BJ (cell line): ENCODE results near the gene GPR39. TPM values are rescaled to one million over a fixed set of nuclear protein-coding genes. Genes with fewer than 3 reads are reported as not detected.

Experiments
- CTCF ChIA-PET: fragments of 350-600 bp; formaldehyde crosslinking; extraction: SDS; loops from one replicate; lab custom pipeline; 2021; ENCODE audit warnings: antibody characterized with exemption, inconsistent platforms; lab: Yijun Ruan, JAX
- POLR2A ChIA-PET: fragments of 300-600 bp; sonication (Branson Sonifier 250); formaldehyde crosslinking; extraction: SDS; loops from one replicate; lab custom pipeline; 2021; ENCODE audit warnings: antibody characterized with exemption; lab: Charles Lee
- DNase-seq: peaks from one replicate; pipeline ENCODE4 v3.0.0-alpha.2; 2011; ENCODE audit warnings: low read depth
- H3K27me3 ChIP-seq: 2 replicates; pipeline ENCODE4 v1.6.0; 2011; ENCODE audit warnings: low read length; ENCODE audit not compliant: control insufficient read depth, insufficient read depth
- H3K36me3 ChIP-seq: 2 replicates; pipeline ENCODE4 v1.5.1; 2011; ENCODE audit warnings: low read length; ENCODE audit not compliant: control insufficient read depth, insufficient read depth
- H3K4me3 ChIP-seq: 2 replicates; pipeline ENCODE4 v1.5.1; 2011; ENCODE audit warnings: low read depth, mild to moderate bottlenecking, control low read depth, low read length
- polyA plus RNA-seq: library from polyadenylated mRNA; depleted of rRNA; stranded (reverse); fragments of >200 nt; gene quantifications from 2 replicates; pipeline ENCODE4 v1.2.3, GENCODE V29; 2011
- TF ChIP-seq, protein P1 (sequence below): IDR thresholded peaks from 2 replicates; pipeline ENCODE4 v1.5.1; 2011; ENCODE audit warnings: low read depth, mild to moderate bottlenecking, control low read depth, inconsistent platforms, low read length, moderate library complexity; ENCODE audit not compliant: insufficient read depth

GPR39 gene
- polyA plus RNA-seq, 1 experiment = 2.3 TPM

DNA sequence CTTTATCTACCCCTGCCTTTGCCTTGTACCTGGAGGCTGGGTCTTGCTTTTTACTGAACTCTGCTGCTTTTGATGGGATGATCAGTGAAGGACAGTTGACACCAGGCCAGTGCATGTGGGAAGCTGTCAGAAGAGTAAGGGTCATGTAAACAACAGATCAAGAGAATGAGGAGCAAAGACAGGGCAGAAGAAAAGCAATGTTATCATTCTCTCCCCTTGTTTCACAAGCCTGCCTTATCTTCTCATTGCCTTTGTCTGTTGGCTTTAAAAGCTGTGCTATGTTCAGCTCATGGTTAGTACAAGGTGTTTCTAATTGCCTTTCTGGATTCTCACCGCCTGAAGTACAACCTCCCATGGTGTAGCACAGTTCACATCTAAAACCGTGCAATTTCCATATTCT is 225.8 kb downstream of the GPR39 start:
- no peak overlapping the region for H3K4me3 ChIP-seq
- ChIA-PET CTCF (no interaction called here), POLR2A (no interaction called here)
- no peaks in the 10 kb centered on the region; the same call in 1 of the 2 replicates for H3K27me3 ChIP-seq
- TF ChIP-seq, protein P1, sequence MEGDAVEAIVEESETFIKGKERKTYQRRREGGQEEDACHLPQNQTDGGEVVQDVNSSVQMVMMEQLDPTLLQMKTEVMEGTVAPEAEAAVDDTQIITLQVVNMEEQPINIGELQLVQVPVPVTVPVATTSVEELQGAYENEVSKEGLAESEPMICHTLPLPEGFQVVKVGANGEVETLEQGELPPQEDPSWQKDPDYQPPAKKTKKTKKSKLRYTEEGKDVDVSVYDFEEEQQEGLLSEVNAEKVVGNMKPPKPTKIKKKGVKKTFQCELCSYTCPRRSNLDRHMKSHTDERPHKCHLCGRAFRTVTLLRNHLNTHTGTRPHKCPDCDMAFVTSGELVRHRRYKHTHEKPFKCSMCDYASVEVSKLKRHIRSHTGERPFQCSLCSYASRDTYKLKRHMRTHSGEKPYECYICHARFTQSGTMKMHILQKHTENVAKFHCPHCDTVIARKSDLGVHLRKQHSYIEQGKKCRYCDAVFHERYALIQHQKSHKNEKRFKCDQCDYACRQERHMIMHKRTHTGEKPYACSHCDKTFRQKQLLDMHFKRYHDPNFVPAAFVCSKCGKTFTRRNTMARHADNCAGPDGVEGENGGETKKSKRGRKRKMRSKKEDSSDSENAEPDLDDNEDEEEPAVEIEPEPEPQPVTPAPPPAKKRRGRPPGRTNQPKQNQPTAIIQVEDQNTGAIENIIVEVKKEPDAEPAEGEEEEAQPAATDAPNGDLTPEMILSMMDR = no peak
- no peak for DNase-seq
- no peaks in the 10 kb centered on the region for H3K36me3 ChIP-seq

DNA sequence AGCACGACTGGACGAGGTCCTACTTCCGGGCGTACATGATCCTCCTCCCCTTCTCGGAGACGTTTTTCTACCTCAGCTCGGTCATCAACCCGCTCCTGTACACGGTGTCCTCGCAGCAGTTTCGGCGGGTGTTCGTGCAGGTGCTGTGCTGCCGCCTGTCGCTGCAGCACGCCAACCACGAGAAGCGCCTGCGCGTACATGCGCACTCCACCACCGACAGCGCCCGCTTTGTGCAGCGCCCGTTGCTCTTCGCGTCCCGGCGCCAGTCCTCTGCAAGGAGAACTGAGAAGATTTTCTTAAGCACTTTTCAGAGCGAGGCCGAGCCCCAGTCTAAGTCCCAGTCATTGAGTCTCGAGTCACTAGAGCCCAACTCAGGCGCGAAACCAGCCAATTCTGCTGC is 228.6 kb downstream of the GPR39 start:
- H3K36me3 ChIP-seq = no peaks in the 10 kb centered on the region
- TF ChIP-seq, protein P1 = no peak
- ChIA-PET POLR2A (no interaction called here), CTCF (no interaction called here)
- H3K27me3 ChIP-seq = no peaks in the 10 kb centered on the region; the same call in 1 of the 2 replicates
- DNase-seq = no peak
- no peak overlapping the region for H3K4me3 ChIP-seq

DNA sequence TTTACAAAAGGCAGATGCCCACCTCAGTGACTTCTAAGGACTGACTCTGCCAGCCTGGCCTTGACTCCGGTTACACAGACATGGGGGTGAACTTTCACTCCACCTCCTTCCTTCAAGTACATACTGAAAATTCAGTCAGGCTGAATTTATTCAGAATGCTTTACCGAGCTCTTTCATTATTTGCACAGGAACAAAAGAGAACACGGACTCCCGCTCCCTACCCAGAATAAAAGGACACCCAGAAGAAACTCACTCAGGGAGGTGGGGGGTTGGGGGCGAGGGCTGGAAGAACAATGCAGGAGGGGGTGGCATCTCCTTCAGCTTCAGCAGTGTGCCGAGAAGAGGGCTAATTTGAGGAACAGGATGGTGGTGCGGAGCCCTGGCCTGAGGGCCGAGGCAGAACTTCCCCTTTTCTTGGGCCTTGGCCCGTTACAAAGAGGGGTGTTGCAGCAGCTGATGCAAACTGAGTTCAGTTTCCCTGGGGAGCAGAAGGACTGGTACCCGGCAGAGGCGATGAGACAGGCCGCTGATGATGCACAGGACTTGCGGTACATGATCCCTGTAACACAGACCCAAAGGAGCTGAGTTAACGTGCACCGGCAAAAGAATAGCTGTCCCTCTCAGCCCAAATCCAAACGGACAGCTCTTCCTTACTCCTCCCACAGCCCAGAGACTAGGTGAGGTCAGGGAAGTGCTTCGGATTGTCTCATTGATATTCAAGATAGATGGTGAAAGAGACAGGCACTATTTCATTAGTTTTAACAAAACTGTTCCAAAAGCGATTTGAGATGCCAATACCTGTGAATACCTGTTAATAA is 229.3 kb downstream of the GPR39 start:
- H3K27me3 ChIP-seq = no peaks in the 10 kb centered on the region; the same call in 1 of the 2 replicates
- H3K36me3 ChIP-seq = no peaks in the 10 kb centered on the region
- DNase-seq = no peak
- CTCF ChIA-PET = no interaction called here
- POLR2A ChIA-PET = no interaction called here
- no peak overlapping the region for H3K4me3 ChIP-seq
- TF ChIP-seq, protein P1 = no peak

DNA sequence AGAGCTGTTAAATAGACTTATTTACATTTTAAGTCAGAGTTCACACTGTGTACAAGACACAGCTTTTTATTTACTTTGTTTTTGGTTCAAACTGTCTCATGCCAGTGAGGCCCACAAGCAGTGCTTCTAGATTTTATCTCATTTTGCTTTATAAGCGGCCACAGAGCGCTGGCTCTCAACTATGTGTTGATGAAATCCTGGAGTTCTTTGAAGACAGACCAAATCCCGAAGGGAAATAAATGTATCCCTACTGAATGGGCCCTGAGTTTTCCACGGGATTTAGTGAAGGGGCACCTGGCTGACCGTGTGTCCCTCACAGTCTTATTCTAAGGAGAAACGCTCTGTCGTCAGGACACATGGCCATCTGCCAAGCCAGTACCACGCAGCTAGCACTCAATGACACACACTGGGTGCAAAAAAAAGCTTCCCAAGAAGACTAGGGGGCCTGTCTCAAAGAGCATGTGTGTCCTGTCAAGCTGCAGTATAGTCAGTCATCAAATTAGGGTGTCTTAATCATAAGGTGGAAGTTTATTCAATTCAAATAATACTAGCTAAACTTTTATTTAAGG is 230.0 kb downstream of the GPR39 start:
- POLR2A ChIA-PET = no interaction called here
- no peaks in the 10 kb centered on the region for H3K36me3 ChIP-seq
- CTCF ChIA-PET = no interaction called here

More for the DNA sequence above, 230.0 kb downstream of the GPR39 start:
- Histone ChIP-seq H3K4me3 (no peak overlapping the region), H3K27me3 (no peaks in the 10 kb centered on the region; the same call in 1 of the 2 replicates)
- TF ChIP-seq, protein P1 = no peak
- no peak for DNase-seq
